B cell (primary cell): ENCODE data around the gene ARHGEF39.

Source experiments
- EZH2 ChIP-seq: IDR thresholded peaks from 2 replicates; pipeline ENCODE4 v1.6.1; 2012; ENCODE audit warnings: borderline replicate concordance, low read depth, mild to moderate bottlenecking, moderate library complexity, low read length; ENCODE audit not compliant: insufficient read depth, poor library complexity, severe bottlenecking
- TF ChIP-seq, protein P1 (sequence below): fragments of 200-600 bp; IDR thresholded peaks from one replicate; pipeline ENCODE4 v1.8.0; 2022; ENCODE audit warnings: antibody characterized with exemption, mild to moderate bottlenecking

GRCh38 chr9:35661756-35662350, 3.1 kb downstream of the ARHGEF39 start:
- TF ChIP-seq, protein P1, sequence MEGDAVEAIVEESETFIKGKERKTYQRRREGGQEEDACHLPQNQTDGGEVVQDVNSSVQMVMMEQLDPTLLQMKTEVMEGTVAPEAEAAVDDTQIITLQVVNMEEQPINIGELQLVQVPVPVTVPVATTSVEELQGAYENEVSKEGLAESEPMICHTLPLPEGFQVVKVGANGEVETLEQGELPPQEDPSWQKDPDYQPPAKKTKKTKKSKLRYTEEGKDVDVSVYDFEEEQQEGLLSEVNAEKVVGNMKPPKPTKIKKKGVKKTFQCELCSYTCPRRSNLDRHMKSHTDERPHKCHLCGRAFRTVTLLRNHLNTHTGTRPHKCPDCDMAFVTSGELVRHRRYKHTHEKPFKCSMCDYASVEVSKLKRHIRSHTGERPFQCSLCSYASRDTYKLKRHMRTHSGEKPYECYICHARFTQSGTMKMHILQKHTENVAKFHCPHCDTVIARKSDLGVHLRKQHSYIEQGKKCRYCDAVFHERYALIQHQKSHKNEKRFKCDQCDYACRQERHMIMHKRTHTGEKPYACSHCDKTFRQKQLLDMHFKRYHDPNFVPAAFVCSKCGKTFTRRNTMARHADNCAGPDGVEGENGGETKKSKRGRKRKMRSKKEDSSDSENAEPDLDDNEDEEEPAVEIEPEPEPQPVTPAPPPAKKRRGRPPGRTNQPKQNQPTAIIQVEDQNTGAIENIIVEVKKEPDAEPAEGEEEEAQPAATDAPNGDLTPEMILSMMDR: no peak
- no peak for TF ChIP-seq EZH2
